IMR-90 (cell line): ENCODE results near the gene CCDC38. TPM values are rescaled to one million over a fixed set of nuclear protein-coding genes. Genes with fewer than 3 reads are reported as not detected.

Experiments
- ATAC-seq: fragments of 200-7000 bp; cut with Tn5 transposase; 2 replicates; pipeline ENCODE4 v1.9.1; 2020; ENCODE audit warnings: low read depth, mild to moderate bottlenecking, moderate library complexity
- BruUV-seq: library from RNA; stranded (reverse); fragments of 400-500 nt; replicated peaks from 2 replicates; lab custom pipeline; 2021; lab: Mats Ljungman, UMichigan
- CTCF ChIA-PET: fragments of 300-600 bp; formaldehyde crosslinking; extraction: SDS; loops from one replicate; lab custom pipeline; 2021; ENCODE audit warnings: antibody characterized with exemption; lab: Yijun Ruan, JAX
- POLR2A ChIA-PET: fragments of 300-600 bp; sonication (Branson Sonifier 250); formaldehyde crosslinking; loops from one replicate; lab custom pipeline; 2022; ENCODE audit warnings: antibody characterized with exemption; ENCODE audit not compliant: unreplicated experiment; lab: Charles Lee
- DNase-seq: peaks from one replicate; pipeline ENCODE4 v3.0.0; 2013
- H2AFZ ChIP-seq: replicated peaks from 2 replicates; pipeline ENCODE3; 2013; ENCODE audit warnings: low read length, mild to moderate bottlenecking; ENCODE audit not compliant: poor library complexity
- H2AK5ac ChIP-seq: 2 replicates; pipeline ENCODE4 v1.6.1; 2013; ENCODE audit warnings: low read depth, low read length, inconsistent platforms
- H2AK9ac ChIP-seq: replicated peaks from 2 replicates; pipeline ENCODE3; 2013; ENCODE audit warnings: mild to moderate bottlenecking, low read depth, low read length, moderate library complexity; ENCODE audit not compliant: poor library complexity
- H2BK120ac ChIP-seq: 2 replicates; pipeline ENCODE4 v1.6.1; 2013; ENCODE audit warnings: low read depth, low read length, inconsistent platforms
- H2BK15ac ChIP-seq: 3 replicates; pipeline ENCODE4 v1.6.1; 2013; ENCODE audit warnings: low read depth, low read length, inconsistent platforms
- H2BK20ac ChIP-seq: 2 replicates; pipeline ENCODE4 v1.6.1; 2013; ENCODE audit warnings: low read depth, mild to moderate bottlenecking, inconsistent platforms, low read length, moderate library complexity
- H2BK5ac ChIP-seq: 2 replicates; pipeline ENCODE4 v1.6.1; 2013; ENCODE audit warnings: mild to moderate bottlenecking, low read depth, low read length, inconsistent platforms; ENCODE audit not compliant: poor library complexity, severe bottlenecking
- H3K14ac ChIP-seq: replicated peaks from 2 replicates; pipeline ENCODE4 v1.6.1; 2013; ENCODE audit warnings: low read depth, low read length, inconsistent platforms
- H3K18ac ChIP-seq: 2 replicates; pipeline ENCODE4 v1.6.1; 2013; ENCODE audit warnings: low read depth, low read length, control low read depth
- H3K23ac ChIP-seq: 2 replicates; pipeline ENCODE4 v1.6.1; 2013; ENCODE audit warnings: low read depth, low read length, inconsistent platforms
- H3K27ac ChIP-seq: 2 replicates; pipeline ENCODE4 v1.5.1; 2013; ENCODE audit warnings: mild to moderate bottlenecking, control low read depth, low read length; ENCODE audit not compliant: insufficient read depth
- H3K27me3 ChIP-seq: 2 replicates; pipeline ENCODE4 v1.6.1; 2013; ENCODE audit warnings: low read length; ENCODE audit not compliant: control insufficient read depth, insufficient read depth
- H3K36me3 ChIP-seq: 2 replicates; pipeline ENCODE4 v1.6.1; 2013; ENCODE audit warnings: low read length, mixed read lengths; ENCODE audit not compliant: control insufficient read depth, insufficient read depth
- H3K4ac ChIP-seq: 2 replicates; pipeline ENCODE4 v1.6.1; 2013; ENCODE audit warnings: low read depth, low read length, inconsistent platforms
- H3K4me1 ChIP-seq: 2 replicates; pipeline ENCODE4 v1.6.1; 2013; ENCODE audit warnings: low read length, mixed read lengths; ENCODE audit not compliant: control insufficient read depth, insufficient read depth
- H3K4me2 ChIP-seq: 2 replicates; pipeline ENCODE4 v1.6.1; 2013; ENCODE audit warnings: low read depth, mild to moderate bottlenecking, control low read depth, low read length, moderate library complexity
- H3K4me3 ChIP-seq: 2 replicates; pipeline ENCODE4 v1.5.1; 2013; ENCODE audit warnings: low read depth, mild to moderate bottlenecking, control low read depth, low read length, moderate library complexity; ENCODE audit not compliant: insufficient read depth
- H3K56ac ChIP-seq: 2 replicates; pipeline ENCODE4 v1.6.1; 2013; ENCODE audit warnings: low read length, inconsistent platforms; ENCODE audit not compliant: insufficient read depth; ENCODE audit errors: extremely low read depth
- H3K79me1 ChIP-seq, 2 experiments: 2 replicates each; pipeline ENCODE4 v1.6.1; 2013; ENCODE audit warnings: low read length in 2 of 2, inconsistent platforms in 1 of 2, low read depth in 1 of 2
- H3K9ac ChIP-seq: 2 replicates; pipeline ENCODE4 v1.6.1; 2013; ENCODE audit warnings: low read depth, low read length, control low read depth
- H3K9me1 ChIP-seq: 2 replicates; pipeline ENCODE4 v1.6.1; 2013; ENCODE audit warnings: low read length, inconsistent platforms; ENCODE audit not compliant: insufficient read depth
- H3K9me3 ChIP-seq: 2 replicates; pipeline ENCODE4 v1.6.1; 2013; ENCODE audit warnings: low read length; ENCODE audit not compliant: control insufficient read depth, insufficient read depth
- H4K20me1 ChIP-seq: 2 replicates; pipeline ENCODE4 v1.6.1; 2013; ENCODE audit warnings: low read length, inconsistent platforms; ENCODE audit not compliant: insufficient read depth
- H4K5ac ChIP-seq: 2 replicates; pipeline ENCODE4 v1.6.1; 2013; ENCODE audit warnings: mild to moderate bottlenecking, low read depth, low read length, control low read depth
- H4K8ac ChIP-seq, 2 experiments: 2 replicates each; pipeline ENCODE4 v1.6.1; 2013; ENCODE audit warnings: low read depth in 2 of 2, low read length in 2 of 2, control low read depth in 1 of 2, inconsistent platforms in 1 of 2
- H4K91ac ChIP-seq: 2 replicates; pipeline ENCODE4 v1.6.1; 2013; ENCODE audit warnings: low read depth, low read length, inconsistent platforms; ENCODE audit not compliant: insufficient read depth
- BHLHE40 ChIP-seq: fragments of 150-350 bp; IDR thresholded peaks from 2 replicates; pipeline ENCODE4 v1.6.1; 2016; ENCODE audit warnings: mild to moderate bottlenecking, low read depth, low read length
- CEBPB ChIP-seq: IDR thresholded peaks from 2 replicates; pipeline ENCODE4 v1.6.1; 2012; ENCODE audit warnings: low read depth, low read length, improper control_type of control experiment
- CHD1 ChIP-seq: IDR thresholded peaks from 2 replicates; pipeline ENCODE4 v1.6.1; 2012; ENCODE audit warnings: low read depth, low read length, improper control_type of control experiment
- FOS ChIP-seq: fragments of 150-350 bp; IDR thresholded peaks from 2 replicates; pipeline ENCODE4 v1.6.1; 2016; ENCODE audit warnings: low read depth, low read length
- MAFK ChIP-seq: IDR thresholded peaks from 2 replicates; pipeline ENCODE4 v1.6.1; 2012; ENCODE audit warnings: low read depth, low read length, improper control_type of control experiment
- MAZ ChIP-seq: IDR thresholded peaks from 2 replicates; pipeline ENCODE4 v1.6.1; 2012; ENCODE audit warnings: low read depth, mild to moderate bottlenecking, low read length, improper control_type of control experiment, moderate library complexity, borderline replicate concordance
- MXI1 ChIP-seq: IDR thresholded peaks from 2 replicates; pipeline ENCODE4 v1.6.1; 2012; ENCODE audit warnings: low read depth, mild to moderate bottlenecking, low read length, moderate library complexity, borderline replicate concordance
- NFE2L2 ChIP-seq: fragments of 150-350 bp; IDR thresholded peaks from 2 replicates; pipeline ENCODE4 v1.6.1; 2016; ENCODE audit warnings: low read depth, mild to moderate bottlenecking, low read length
- POLR2A ChIP-seq: IDR thresholded peaks from 2 replicates; pipeline ENCODE4 v1.6.1; 2012; ENCODE audit warnings: mild to moderate bottlenecking, low read depth, low read length
- RAD21 ChIP-seq: IDR thresholded peaks from 2 replicates; pipeline ENCODE4 v1.6.1; 2012; ENCODE audit warnings: low read length, improper control_type of control experiment
- RCOR1 ChIP-seq: IDR thresholded peaks from 2 replicates; pipeline ENCODE4 v1.6.1; 2012; ENCODE audit warnings: mild to moderate bottlenecking, low read length, improper control_type of control experiment; ENCODE audit not compliant: insufficient replicate concordance
- RFX5 ChIP-seq: IDR thresholded peaks from 2 replicates; pipeline ENCODE4 v1.8.0; 2012; ENCODE audit warnings: low read depth, mild to moderate bottlenecking, low read length, moderate library complexity
- SMC3 ChIP-seq: fragments of 150-350 bp; IDR thresholded peaks from 2 replicates; pipeline ENCODE4 v1.6.1; 2016; ENCODE audit warnings: low read depth, mild to moderate bottlenecking, antibody characterized with exemption, low read length, moderate library complexity
- WGBS, 2 experiments: methylation state at CpG; one replicate each; pipeline versions ENCODE4 v1.1.5 to v1.1.7; 2013; ENCODE audit warnings: missing lambda C conversion rate in 2 of 2; ENCODE audit not compliant: insufficient read length in 1 of 2; ENCODE audit errors: extremely low coverage in 2 of 2; 5-methylcytosine and 5-hydroxymethylcytosine counted together
- dilution Hi-C: fragments of 300-500 bp; cut with HindIII; formaldehyde crosslinking; loops from one replicate; pipeline ENCODE4 v1.14.3; 2018; ENCODE audit warnings: low sequenced_read_pairs; ENCODE audit not compliant: unreplicated experiment
- in situ Hi-C: fragments of 300-500 bp; cut with MboI; formaldehyde crosslinking; loops from 3 replicates; pipeline ENCODE4 v1.14.3; 2019; ENCODE audit warnings: low sequenced_read_pairs, inconsistent platforms, mixed read lengths
- intact Hi-C: fragments of 100-400 bp; cut with micrococcal nuclease; formaldehyde crosslinking; loops from 2 replicates; pipeline ENCODE4 v1.10.0; 2022
- polyA plus RNA-seq, 3 experiments: library from polyadenylated mRNA; depleted of rRNA; stranded (reverse); fragments of >200 nt; gene quantifications; 2 replicates each; pipeline ENCODE4 v1.2.3, GENCODE V29; 2012; ENCODE audit warnings: low replicate concordance in 1 of 3
- total RNA-seq: library from RNA; depleted of rRNA; stranded (reverse); fragments of >200 nt; gene quantifications from 2 replicates; pipeline ENCODE4 v1.2.3, GENCODE V29; 2012
- TF ChIP-seq, protein P1 (sequence below): fragments of 150-350 bp; IDR thresholded peaks from 2 replicates; pipeline ENCODE4 v1.6.1; 2017; ENCODE audit warnings: mild to moderate bottlenecking, antibody characterized with exemption, low read length, low read depth
- TF ChIP-seq, protein P2 (sequence below): conservative IDR thresholded peaks from 2 replicates; pipeline ENCODE4 v1.5.1; 2012; ENCODE audit warnings: mild to moderate bottlenecking, low read depth, low read length, improper control_type of control experiment
- TF ChIP-seq, protein P3 (sequence below): fragments of 150-350 bp; IDR thresholded peaks from 2 replicates; pipeline ENCODE4 v1.6.1; 2016; ENCODE audit warnings: low read depth, mild to moderate bottlenecking, low read length, moderate library complexity, borderline replicate concordance

CCDC38 gene
- total and polyA plus RNA-seq, 2 of the 4 experiments (the other 2 are of a cell fraction) = not detected

DNA sequence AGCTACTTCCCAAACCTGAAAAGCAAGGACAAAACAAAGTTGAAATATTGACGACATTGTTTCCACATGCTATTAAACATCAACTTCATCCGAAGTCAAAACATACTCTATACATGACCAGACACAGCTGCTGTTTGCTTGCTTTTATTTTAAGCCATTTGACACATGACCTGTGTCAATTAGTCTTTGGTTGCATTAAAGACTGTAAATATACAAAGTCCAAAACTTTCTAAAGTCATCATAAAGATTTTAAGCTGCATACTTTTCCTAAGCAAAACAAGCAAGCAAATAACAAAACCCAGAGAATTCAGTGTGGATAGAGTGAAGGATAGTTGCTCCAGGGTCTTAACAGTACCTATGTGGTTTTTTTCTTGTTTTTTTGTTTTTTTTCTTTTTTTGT is 31.9 kb upstream of the CCDC38 start:
- no peak overlapping the region for H4K8ac ChIP-seq
- H3K79me1 ChIP-seq = no peaks in the 10 kb centered on the region
- WGBS, 2 experiments = no CpG with 5 or more reads among the region's 2 CpGs
- H3K9me1 ChIP-seq = no peaks in the 10 kb centered on the region
- ChIA-PET POLR2A (no interaction called here), CTCF (no interaction called here)
- H3K27me3 ChIP-seq = peaks cover 12% of the 10 kb centered on the region
- H2BK20ac ChIP-seq = no peak overlapping the region
- H3K23ac ChIP-seq = no peak overlapping the region
- H3K18ac ChIP-seq = no peak overlapping the region
- no peak for ATAC-seq
- no peak overlapping the region for H3K27ac ChIP-seq
- dilution Hi-C loops = no loop called here
- H2AK9ac ChIP-seq = no peak overlapping the region
- H2AK5ac ChIP-seq = no peak overlapping the region
- TF ChIP-seq FOS (no peak), NFE2L2 (no peak), SMC3 (no peak), MXI1 (no peak), RAD21 (no peak), MAZ (no peak), RFX5 (no peak), CHD1 (no peak), RCOR1 (no peak), POLR2A (no peak), BHLHE40 (no peak), MAFK (no peak), CEBPB (no peak)
- TF ChIP-seq, protein P1, sequence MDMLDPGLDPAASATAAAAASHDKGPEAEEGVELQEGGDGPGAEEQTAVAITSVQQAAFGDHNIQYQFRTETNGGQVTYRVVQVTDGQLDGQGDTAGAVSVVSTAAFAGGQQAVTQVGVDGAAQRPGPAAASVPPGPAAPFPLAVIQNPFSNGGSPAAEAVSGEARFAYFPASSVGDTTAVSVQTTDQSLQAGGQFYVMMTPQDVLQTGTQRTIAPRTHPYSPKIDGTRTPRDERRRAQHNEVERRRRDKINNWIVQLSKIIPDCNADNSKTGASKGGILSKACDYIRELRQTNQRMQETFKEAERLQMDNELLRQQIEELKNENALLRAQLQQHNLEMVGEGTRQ = no peak
- TF ChIP-seq, protein P2, sequence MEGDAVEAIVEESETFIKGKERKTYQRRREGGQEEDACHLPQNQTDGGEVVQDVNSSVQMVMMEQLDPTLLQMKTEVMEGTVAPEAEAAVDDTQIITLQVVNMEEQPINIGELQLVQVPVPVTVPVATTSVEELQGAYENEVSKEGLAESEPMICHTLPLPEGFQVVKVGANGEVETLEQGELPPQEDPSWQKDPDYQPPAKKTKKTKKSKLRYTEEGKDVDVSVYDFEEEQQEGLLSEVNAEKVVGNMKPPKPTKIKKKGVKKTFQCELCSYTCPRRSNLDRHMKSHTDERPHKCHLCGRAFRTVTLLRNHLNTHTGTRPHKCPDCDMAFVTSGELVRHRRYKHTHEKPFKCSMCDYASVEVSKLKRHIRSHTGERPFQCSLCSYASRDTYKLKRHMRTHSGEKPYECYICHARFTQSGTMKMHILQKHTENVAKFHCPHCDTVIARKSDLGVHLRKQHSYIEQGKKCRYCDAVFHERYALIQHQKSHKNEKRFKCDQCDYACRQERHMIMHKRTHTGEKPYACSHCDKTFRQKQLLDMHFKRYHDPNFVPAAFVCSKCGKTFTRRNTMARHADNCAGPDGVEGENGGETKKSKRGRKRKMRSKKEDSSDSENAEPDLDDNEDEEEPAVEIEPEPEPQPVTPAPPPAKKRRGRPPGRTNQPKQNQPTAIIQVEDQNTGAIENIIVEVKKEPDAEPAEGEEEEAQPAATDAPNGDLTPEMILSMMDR = no peak
- TF ChIP-seq, protein P3, sequence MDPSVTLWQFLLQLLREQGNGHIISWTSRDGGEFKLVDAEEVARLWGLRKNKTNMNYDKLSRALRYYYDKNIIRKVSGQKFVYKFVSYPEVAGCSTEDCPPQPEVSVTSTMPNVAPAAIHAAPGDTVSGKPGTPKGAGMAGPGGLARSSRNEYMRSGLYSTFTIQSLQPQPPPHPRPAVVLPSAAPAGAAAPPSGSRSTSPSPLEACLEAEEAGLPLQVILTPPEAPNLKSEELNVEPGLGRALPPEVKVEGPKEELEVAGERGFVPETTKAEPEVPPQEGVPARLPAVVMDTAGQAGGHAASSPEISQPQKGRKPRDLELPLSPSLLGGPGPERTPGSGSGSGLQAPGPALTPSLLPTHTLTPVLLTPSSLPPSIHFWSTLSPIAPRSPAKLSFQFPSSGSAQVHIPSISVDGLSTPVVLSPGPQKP = no peak
- no peaks in the 10 kb centered on the region for H4K20me1 ChIP-seq
- no peaks in the 10 kb centered on the region for H3K9me3 ChIP-seq
- in situ Hi-C loops = no loop called here
- no peak overlapping the region for H2AFZ ChIP-seq
- H3K36me3 ChIP-seq = no peaks in the 10 kb centered on the region
- no peak overlapping the region for H3K4me3 ChIP-seq
- no peak for DNase-seq
- no peak overlapping the region for H3K4me2 ChIP-seq
- H3K56ac ChIP-seq = no peak overlapping the region
- H4K91ac ChIP-seq = no peak overlapping the region
- H2BK15ac ChIP-seq = no peak overlapping the region
- H2BK120ac ChIP-seq = no peak overlapping the region
- H3K9ac ChIP-seq = no peak overlapping the region
- H2BK5ac ChIP-seq = no peak overlapping the region
- H3K14ac ChIP-seq = no peak overlapping the region
- no peaks in the 10 kb centered on the region for H3K4me1 ChIP-seq
- intact Hi-C loops = no loop called here
- H4K5ac ChIP-seq = no peak overlapping the region
- no TSS peak for BruUV-seq
- no peak overlapping the region for H3K4ac ChIP-seq
